HG03378 (cell line): ENCODE measurements around the gene PAX8.

Source experiments
- ATAC-seq: cut with Tn5 transposase; IDR thresholded peaks from one replicate; pipeline ENCODE4 v1.9.1; 2021; ENCODE audit warnings: mild to moderate bottlenecking, moderate library complexity; ENCODE audit not compliant: unreplicated experiment

PAX8 gene

DNA sequence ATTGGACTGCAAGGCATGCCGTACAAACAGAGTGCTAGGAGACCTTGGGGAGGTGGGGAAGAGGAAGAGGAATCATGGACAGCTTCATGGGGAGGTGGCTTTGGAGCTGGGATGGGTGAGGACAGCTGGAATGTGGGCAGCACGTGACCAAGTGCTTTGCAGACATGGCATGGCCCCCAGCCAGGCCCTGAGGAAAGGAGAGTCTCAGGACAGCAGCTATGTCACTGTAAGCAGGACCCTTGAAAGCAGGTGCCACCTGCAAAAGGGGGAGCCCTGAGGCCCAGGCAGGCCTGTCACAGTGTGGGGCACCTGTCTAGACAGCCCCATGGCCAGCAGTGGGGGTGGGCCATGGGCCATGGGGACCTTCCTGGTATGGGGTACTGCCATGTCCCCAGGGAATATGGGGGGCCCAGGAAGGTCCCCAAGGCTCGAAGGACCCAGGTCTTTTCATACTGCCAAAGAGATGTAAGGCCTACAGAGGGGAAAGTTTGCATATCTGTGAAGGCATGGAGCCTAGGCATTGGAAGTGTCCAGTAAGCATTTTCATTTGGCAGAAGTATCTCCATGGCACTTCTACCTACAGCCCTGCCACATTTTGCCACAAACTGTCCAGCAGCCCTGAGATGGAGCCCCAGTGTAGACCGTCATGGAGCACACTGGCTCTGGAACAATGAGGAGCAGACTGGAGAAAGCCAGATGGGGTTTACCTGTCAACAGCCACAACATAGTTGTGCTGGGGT, 9.9 kb downstream of the PAX8 start:
- no peak for ATAC-seq

DNA sequence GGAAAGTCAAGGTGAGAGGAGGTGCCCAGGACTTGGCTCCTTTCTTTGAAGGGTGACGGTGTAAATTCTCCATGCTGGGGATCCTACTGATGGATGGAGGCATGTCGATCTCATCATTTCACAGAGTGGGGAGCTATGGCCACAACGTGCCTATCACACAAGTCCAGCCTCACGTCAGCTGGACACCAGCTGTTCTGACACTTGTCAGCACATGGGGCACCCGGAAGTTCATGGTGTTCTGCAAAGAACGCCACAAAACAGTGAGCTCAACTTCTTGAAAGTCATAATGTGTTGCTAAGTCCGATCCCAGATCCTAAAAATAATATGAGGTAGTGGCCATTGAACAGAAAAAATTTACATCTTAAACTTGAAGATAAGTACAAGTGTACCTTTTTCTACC, 12.3 kb downstream of the PAX8 start:
- ATAC-seq, result no peak

GRCh38 chr2:113264713-113265403, 13.9 kb downstream of the PAX8 start:
- ATAC-seq, result no peak

GRCh38 chr2:113263546-113263945, 15.2 kb downstream of the PAX8 start:
- ATAC-seq, result no peak

- no peak for ATAC-seq
Measured at GRCh38 chr2:113260991-113261390, 17.7 kb downstream of the PAX8 start.

- no peak for ATAC-seq
Measured at GRCh38 chr2:113258471-113259147, 20.1 kb downstream of the PAX8 start.

DNA sequence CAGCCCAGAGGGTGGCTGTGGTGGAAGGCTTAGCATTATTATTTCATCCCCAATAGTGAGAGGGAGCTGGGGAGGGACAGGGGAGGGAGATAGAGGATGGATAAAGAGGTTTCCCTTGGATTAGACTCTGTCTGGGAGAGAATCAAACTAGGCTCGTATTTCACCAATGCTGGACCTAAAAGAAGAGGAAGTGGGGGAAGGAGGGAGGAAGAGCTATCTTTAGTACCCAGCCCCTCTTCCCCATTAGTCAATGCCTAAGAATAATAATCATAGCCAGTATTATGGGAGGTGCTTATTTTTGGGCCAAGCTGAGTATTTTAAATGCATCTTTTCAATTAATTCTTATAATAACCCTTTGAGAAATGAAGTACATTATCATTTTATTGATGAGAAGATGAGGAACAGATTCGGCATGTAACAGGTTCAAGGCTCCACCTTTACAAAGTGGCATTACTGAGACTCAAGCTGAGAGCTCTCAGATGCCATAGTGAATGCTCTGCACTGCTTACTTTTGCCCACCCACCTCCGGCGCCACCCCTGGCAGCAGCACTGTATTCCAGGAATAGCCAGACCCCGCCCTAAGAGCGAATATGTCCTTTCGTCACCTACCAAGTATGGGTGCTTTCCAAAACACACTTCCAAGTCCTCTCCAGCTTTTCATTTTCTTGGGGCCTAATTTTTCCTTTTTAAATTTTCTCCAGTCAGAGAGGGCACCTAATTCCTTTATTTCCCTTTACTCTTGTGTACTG, 21.0 kb downstream of the PAX8 start:
- no peak for ATAC-seq

GRCh38 chr2:113255140-113256070, 23.3 kb downstream of the PAX8 start:
- ATAC-seq, result no peak

DNA sequence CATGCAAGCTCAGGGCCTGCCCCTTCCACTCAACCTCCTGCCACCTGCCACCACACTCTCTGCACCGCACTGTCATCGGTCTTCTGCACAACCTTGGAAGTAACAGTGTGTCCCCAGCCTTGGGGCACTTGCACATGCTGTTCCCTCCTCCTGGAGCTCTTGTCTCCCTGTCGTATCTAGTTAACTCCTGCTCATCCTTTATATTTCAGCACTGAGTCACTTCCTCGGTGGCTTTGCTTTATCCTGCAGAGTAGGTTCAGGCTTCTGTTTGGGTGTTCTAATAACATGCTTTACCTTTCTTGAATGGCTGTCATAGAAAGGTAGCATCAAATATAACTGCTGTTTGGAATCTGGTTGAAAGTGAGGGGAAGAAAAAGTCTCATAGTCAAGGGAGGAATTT, 25.3 kb downstream of the PAX8 start:
- no peak for ATAC-seq

DNA sequence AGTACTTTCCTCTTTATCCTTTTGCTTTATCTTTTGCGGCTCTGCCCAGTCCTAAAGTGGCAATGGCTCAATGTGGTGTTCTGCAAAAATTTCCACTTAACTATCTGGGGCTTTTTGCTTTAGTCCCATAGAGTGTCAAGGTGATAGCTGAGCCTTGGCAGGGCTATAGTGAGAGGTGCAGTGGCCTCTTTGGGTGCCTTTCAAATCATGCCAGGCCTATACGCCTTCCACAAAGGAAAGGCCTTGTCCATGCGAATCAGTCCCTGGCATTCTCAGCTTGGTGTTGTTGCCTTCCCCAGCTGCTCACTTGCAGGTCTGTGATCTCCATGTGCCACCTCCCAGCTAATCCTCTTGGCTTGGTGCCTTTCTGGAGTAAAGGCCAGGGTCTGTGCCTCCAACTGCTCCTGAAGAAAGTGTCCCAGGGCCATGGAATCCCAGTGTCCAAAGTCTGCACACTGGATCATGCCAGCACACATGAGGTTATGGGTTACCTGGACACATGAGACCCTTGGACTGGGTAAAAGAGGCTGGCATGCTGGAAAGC, 26.6 kb downstream of the PAX8 start:
- ATAC-seq, result no peak

DNA sequence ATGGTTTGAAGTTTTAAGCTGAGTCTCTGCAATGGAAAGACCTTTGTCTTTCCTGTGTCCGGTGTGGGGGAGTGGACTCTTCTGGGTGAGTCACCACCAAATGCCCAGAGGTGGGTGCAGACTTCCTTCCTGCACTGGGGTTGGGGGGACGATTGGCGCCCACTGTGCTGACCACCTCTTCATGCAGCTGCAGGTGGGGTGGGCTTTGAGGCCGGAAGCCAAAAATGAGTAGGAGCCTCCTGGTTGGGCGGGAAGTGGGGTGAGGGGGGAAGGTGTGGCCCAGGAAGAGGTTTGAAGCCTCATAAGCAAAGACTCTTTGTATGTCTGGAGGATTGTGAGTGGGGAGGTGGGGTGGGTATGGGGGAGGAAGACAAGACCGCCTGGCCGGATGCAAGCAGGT, 27.6 kb downstream of the PAX8 start:
- ATAC-seq, result no peak

GRCh38 chr2:113248997-113249770, 29.5 kb downstream of the PAX8 start:
- ATAC-seq, result peak; percentile 64

GRCh38 chr2:113246606-113247005, 32.1 kb downstream of the PAX8 start:
- ATAC-seq, result no peak

DNA sequence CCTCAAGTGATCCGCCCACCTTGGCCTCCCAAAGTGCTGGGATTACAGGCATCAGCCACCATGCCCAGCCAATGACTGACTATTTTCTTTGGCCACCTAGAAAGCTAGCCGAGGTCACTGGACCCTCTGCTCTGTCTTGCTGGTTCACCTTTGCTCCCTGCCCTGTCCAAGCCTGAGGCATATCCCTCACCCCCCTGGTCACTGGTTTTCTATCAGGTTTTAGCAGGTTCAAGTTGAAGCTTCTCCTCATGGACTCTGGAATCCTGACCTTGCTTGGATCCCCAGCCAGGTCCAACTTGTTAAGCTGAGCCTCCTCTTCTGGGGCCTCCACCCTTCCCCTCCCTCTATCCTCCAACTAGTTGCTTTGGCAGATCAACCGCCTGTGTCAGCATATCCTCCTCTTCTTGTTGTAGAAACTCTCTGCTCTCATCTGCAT, 33.4 kb downstream of the PAX8 start:
- ATAC-seq, result no peak

DNA sequence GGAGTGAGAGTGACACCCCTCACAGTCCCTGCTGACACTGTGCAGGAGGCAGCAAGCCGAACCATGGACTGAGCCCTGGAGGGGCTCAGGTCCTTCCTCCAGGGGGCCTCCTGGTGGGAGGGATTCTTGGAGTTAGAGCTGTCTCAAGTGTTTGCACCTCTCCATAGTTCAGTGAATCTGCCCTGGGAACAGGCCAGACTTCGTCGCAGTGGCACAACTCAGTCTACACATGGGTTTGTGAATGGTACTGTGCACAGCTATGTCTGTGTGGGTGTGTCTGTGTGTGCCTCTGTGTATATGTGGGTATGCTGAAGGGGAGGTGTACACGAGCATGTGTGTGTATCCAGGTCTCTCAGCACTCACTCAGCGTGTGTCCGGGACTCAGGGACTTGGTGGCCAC, 36.4 kb downstream of the PAX8 start:
- no peak for ATAC-seq

GRCh38 chr2:113240915-113241911, 37.5 kb downstream of the PAX8 start:
- no peak for ATAC-seq

GRCh38 chr2:113240150-113240914, 38.4 kb downstream of the PAX8 start:
- no peak for ATAC-seq
